Stimulated activated CD8-positive, alpha-beta memory T cell treated with anti-CD3 and anti-CD28 coated beads, Interleukin-12 subunit alpha, Interleukin-12 subunit beta, amount 100 ng/mL, for 4 hours (primary cell): ENCODE results near the gene DGUOK.
A peak's percentile ranks its signal among the peaks of the same experiment; 100 is the strongest.
"Not testable (repeated sequence)": the region's sequence is repeated elsewhere in the genome, so short reads cannot be mapped to it uniquely, and the experiment has no call there.

Experiments used
- DNase-seq: peaks from one replicate; pipeline ENCODE4 v3.0.0-alpha.2; 2020; ENCODE audit warnings: low read depth

The DGUOK gene

GRCh38 chr2:73926493-73927327 is at the start of gene DGUOK:
Gene DGUOK (plus strand): TSS chr2:73926880. CDS start chr2:73926911, 31 bp downstream.
- peak; percentile 92 for DNase-seq

DNA sequence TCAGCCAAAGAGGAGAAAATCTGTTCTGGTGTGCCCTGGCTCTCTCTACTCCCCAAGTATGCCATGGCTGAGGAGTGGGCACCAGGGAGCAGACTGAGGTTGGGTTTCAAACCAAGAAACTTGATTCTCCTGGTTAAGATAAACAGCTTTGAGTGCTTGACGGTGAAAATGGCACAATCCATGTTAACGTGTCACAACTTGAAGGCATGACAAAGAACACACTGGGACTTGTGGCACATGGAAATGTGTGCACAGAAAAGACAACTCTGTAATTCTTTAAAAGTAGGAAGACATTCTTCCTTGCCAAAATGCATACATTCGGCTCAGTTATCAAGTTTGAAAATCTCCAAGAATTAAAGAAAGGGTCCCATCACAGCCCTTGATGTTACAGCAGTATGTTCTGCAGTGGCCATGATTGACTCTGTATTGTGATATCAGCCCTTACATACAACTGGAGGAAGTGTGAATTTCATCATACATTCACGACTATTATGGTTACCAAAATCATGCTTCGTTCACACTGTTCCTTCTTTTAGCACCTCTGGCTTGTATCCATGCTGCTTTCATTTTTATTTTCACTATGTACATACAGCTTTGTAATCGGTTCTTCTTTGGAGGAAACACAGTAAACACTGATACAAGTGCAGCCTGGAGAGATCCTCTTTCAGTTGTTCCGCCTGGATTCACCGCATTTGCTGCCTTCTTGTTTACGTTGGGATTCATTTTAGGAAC is 49.4 kb upstream of the DGUOK start:
- DNase-seq: no peak

DNA sequence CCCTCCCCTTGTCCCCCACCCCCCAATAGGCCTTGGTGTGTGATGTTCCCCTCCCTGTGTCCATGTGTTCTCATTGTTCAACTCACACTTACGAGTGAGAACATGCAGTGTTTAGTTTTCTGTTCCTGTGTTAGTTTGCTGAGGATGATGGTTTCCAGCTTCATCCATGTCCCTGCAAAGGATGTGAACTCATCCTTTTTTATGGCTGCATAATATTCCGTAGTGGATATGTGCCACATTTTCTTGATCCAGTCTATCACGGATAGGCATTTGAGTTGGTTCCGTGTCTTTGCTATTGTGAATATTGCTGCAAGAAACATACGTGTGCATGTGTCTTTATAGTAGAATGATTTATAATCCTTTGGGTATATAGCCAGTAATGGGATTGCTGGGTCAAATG is 48.7 kb upstream of the DGUOK start:
- not testable (repeated sequence) for DNase-seq

DNA sequence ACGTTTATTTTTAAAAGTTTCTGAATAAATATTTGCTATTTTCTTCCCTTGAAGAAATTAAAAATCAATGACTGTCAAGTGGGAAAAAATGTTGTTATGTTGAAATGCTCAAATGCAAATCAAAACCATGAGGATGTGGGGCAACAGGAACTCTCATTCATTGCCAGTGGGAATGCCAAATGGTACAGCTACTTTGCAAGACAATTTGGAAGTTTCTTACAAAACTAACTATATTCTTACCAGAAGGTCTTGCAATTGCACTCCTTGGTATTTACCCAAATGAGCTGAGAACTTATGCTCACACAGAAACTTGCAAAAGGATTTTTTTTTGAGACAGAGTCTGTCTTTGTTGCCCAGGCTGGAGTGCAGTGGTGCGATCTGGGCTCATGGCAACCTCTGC is 41.3 kb upstream of the DGUOK start:
- no peak for DNase-seq

DNA sequence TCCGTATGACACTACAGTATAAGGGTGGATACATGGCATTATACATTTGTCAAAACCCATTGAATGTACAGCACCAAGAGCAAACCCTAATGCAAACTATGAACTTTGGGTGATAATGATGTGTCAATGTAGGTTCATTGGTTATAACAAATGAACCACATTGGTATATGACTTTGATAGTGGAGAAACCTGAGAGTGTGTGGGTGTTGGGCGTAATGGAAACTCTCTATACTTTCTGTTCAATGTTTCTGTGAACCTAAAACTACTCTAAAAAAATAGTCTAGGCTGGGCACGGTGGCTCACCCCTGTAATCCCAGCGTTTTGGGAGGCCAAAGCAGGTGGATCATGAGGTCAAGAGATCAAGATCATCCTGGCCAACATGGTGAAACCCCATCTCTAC is 40.3 kb upstream of the DGUOK start:
- DNase-seq: no peak

GRCh38 chr2:73887596-73888353 is 38.9 kb upstream of the DGUOK start:
- not testable (repeated sequence) for DNase-seq

- DNase-seq: no peak
Measured at GRCh38 chr2:73888388-73888787, 38.3 kb upstream of the DGUOK start.

- DNase-seq: no peak
Measured at GRCh38 chr2:73889206-73889605, 37.5 kb upstream of the DGUOK start.

DNA sequence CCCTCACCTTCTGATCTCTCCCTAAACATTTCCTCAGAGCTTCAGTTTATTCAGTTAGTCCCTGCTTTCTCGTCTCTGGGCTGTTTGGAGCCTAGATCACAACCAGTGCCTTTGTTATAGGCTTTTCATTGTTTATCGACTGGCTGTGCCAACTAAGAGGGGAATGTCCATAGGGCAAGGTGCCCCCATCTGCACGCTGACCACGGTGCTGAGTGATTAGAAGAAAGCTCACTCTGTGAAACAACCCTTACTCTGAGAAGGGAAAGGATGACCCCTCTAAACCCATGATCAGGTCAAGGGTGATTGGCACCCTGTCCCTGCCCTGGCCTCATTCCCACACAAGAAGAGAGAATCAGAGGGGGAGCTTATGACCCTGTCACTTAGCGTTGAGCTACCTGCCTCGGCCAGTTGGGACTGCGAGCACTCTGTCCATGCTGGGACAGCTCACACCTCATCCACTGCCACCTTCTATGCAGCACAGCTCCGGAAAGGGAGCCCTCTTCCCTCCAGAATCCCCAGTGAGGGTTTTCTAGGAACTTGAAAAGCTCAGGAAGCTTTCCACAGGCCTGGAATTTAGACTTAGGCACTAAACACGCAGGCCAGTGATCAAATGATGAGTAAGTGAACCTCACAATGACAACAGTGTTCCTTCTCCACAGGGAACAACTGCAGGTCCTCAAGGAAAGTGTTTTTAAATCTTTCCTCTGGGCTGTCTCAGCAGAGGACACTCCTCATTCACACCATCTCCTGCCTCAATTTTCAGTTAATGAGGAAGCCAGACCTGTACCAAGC is 36.2 kb upstream of the DGUOK start:
- DNase-seq: no peak

GRCh38 chr2:73891276-73891901 is 35.3 kb upstream of the DGUOK start:
- no peak for DNase-seq

- no peak for DNase-seq
Measured at GRCh38 chr2:73892631-73893329, 33.9 kb upstream of the DGUOK start, which contains the start of gene ACTG2. Gene ACTG2 (plus strand): TSS chr2:73893008. CDS start chr2:73901312, 8,304 bp downstream.

- no peak for DNase-seq
Measured at GRCh38 chr2:73893764-73894474, 32.8 kb upstream of the DGUOK start.

DNA sequence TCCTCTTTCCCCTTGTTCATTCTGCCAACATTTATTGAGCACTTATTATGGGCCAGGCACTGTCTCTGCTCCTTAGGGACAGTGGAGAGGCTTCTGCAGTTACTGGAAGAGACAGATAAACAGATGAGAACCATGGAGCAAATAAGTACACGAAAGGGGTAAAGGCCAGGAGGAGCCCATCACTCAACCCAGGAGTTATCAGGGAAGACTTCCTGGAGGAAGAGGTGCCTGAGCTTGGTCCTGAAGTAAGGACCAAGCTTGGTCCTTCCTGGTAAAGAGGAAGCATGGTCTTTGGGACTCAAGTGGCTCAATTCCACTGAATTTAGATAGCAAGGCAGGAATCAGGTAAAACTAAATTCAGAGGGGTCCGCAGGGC is 32.2 kb upstream of the DGUOK start:
- DNase-seq: no peak

GRCh38 chr2:73894877-73895276 is 31.8 kb upstream of the DGUOK start:
- DNase-seq: no peak

DNA sequence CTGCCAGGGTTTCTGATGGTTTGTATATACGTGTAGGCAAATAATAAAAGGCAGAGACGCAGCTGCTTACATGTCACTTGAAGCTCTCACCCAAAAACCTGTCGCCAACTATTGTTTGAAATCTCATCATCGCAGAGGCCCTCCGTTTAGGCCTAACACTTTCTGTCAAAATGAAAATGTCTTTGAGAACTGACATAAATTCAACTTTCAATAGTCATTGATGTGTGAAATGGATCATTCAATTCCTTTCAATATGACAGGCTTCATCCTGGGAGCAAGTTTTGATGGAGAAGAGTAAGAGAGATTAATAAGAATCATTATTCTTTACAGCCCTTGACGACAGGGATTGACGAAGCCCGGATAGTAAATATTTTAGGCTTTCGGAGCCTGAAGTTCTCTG is 31.2 kb upstream of the DGUOK start:
- DNase-seq: no peak

GRCh38 chr2:73896362-73897239 is 30.1 kb upstream of the DGUOK start:
- DNase-seq: peak; percentile 19

DNA sequence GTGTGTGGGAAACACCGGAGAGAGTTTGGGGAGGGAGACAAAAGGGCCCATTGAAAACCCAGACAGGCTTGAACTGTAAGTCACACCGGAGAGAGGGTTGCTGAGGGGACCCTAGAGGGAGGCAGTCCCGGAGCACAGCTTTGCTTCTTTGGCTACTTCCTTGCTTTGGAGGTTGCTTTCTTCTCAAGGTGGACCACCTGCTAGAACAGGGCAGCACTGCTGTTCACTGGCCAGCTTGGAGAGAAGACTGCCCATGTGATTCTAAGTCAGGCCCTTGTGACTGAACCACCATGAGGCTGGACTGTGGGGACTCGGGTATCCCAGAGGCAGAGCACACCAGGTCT is 29.5 kb upstream of the DGUOK start:
- no peak for DNase-seq

DNA sequence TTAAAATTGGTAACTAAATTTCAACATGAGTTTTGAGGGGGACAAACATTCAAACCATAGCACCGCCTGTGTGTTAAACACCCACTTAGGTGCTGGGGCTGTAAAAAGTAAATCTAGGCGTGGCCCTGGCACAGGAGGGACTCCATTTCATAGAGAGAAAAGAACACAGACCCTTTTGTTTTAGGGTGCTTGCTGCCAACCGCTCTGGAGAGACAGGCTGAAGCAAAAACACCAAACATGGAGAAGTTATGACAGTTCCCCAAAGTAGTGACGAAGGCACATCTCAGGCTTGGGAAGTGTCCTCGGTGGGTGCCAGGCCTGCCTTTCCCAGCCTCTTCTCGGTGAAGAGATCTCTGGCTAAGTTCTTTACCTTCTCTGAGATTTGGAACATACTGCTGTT is 28.7 kb upstream of the DGUOK start:
- no peak for DNase-seq

- DNase-seq: no peak
Measured at GRCh38 chr2:73899801-73900336, 26.8 kb upstream of the DGUOK start.
